GM12878 (cell line): ENCODE data around the gene LRRN2. TPM values are rescaled to one million over a fixed set of nuclear protein-coding genes. Genes with fewer than 3 reads are reported as not detected.

Source experiments
- ATAC-seq: fragments of 200-7000 bp; cut with Tn5 transposase; 3 replicates; pipeline ENCODE4 v1.9.1; 2020; ENCODE audit warnings: mild to moderate bottlenecking, moderate library complexity
- BruUV-seq: library from RNA; stranded (reverse); fragments of 400-500 nt; replicated peaks from 2 replicates; lab custom pipeline; 2021; lab: Mats Ljungman, UMichigan
- CTCF ChIA-PET: fragments of 300-600 bp; sonication (Branson Sonifier 250); formaldehyde crosslinking; extraction: SDS; loops from one replicate; lab custom pipeline; 2021; ENCODE audit warnings: inconsistent platforms; lab: Yijun Ruan, JAX
- POLR2A ChIA-PET: fragments of 350-600 bp; formaldehyde crosslinking; extraction: SDS; loops from one replicate; lab custom pipeline; 2021; ENCODE audit warnings: inconsistent platforms; lab: Charles Lee
- RAD21 ChIA-PET: fragments of 300-600 bp; sonication (Branson Sonifier 250); formaldehyde crosslinking; loops from one replicate; lab custom pipeline; 2023; ENCODE audit warnings: antibody characterized with exemption; ENCODE audit not compliant: unreplicated experiment; lab: Charles Lee
- SMC1A ChIA-PET: fragments of 300-600 bp; sonication (Branson Sonifier 250); formaldehyde crosslinking; loops from one replicate; lab custom pipeline; 2023; ENCODE audit not compliant: unreplicated experiment, uncharacterized antibody; lab: Charles Lee
- DNase-seq: peaks from one replicate; pipeline ENCODE4 v3.0.0-alpha.2; 2011; ENCODE audit warnings: low read depth, low spot score
- FAIRE-seq: peaks from 3 replicates; lab custom pipeline; 2011; peaks lifted over from hg19 to GRCh38; lab: Jason Lieb, UNC
- H2AFZ ChIP-seq: 2 replicates; pipeline ENCODE4 v1.6.0; 2011; ENCODE audit warnings: low read depth, low read length, control low read depth; ENCODE audit not compliant: control insufficient read depth
- H3K27ac ChIP-seq: 2 replicates; pipeline ENCODE4 v1.5.1; 2011; ENCODE audit warnings: control low read depth; ENCODE audit not compliant: control insufficient read depth, insufficient read depth
- H3K27me3 ChIP-seq, 2 experiments: replicated peaks in 1 of 2; 2 replicates each; pipeline versions ENCODE4 v1.6.0 to v1.6.1; 2011; ENCODE audit warnings: low read length in 1 of 2; ENCODE audit not compliant: control insufficient read depth in 2 of 2, insufficient read depth in 2 of 2
- H3K36me3 ChIP-seq, 2 experiments: 2 replicates each; pipeline ENCODE4 v1.5.1; 2011; ENCODE audit warnings: low read length in 1 of 2; ENCODE audit not compliant: control insufficient read depth in 2 of 2, insufficient read depth in 2 of 2
- H3K4me1 ChIP-seq: 2 replicates; pipeline ENCODE4 v1.6.1; 2011; ENCODE audit warnings: mild to moderate bottlenecking, low read length, moderate library complexity, mixed read lengths; ENCODE audit not compliant: control insufficient read depth, insufficient read depth
- H3K4me2 ChIP-seq: 2 replicates; pipeline ENCODE4 v1.6.0; 2011; ENCODE audit warnings: control low read depth; ENCODE audit not compliant: control insufficient read depth, insufficient read depth
- H3K4me3 ChIP-seq: fragments of 200-600 bp; sonication (generic); 2 replicates; pipeline ENCODE4 v1.5.1; 2016
- H3K79me2 ChIP-seq: 2 replicates; pipeline ENCODE4 v1.6.0; 2011; ENCODE audit warnings: low read length; ENCODE audit not compliant: control insufficient read depth, insufficient read depth
- H3K9ac ChIP-seq: 2 replicates; pipeline ENCODE4 v1.8.0; 2011; ENCODE audit warnings: low read length, control low read depth, mixed read lengths; ENCODE audit not compliant: control insufficient read depth, insufficient read depth
- H3K9me3 ChIP-seq: replicated peaks from 3 replicates; pipeline ENCODE4 v1.5.1; 2011; ENCODE audit warnings: mild to moderate bottlenecking, low read length; ENCODE audit not compliant: control insufficient read depth, insufficient read depth
- H4K20me1 ChIP-seq: 2 replicates; pipeline ENCODE4 v1.6.0; 2011; ENCODE audit not compliant: control insufficient read depth, insufficient read depth
- CBFB ChIP-seq: IDR thresholded peaks from 2 replicates; pipeline ENCODE4 v1.6.1; 2016; ENCODE audit warnings: antibody characterized with exemption, low read depth
- CEBPZ ChIP-seq: fragments of 150-350 bp; IDR thresholded peaks from 2 replicates; pipeline ENCODE4 v1.6.1; 2016; ENCODE audit warnings: low read depth, low read length
- DPF2 ChIP-seq: fragments of 450-650 bp; IDR thresholded peaks from 2 replicates; pipeline ENCODE4 v1.6.1; 2017; ENCODE audit warnings: mild to moderate bottlenecking
- ESRRA ChIP-seq: IDR thresholded peaks from 2 replicates; pipeline ENCODE4 v1.6.1; 2012; ENCODE audit warnings: mild to moderate bottlenecking, low read length, improper control_type of control experiment
- NFIC ChIP-seq: IDR thresholded peaks from 2 replicates; pipeline ENCODE4 v1.6.1; 2012; ENCODE audit warnings: low read depth, mild to moderate bottlenecking, inconsistent platforms, low read length, moderate library complexity
- NFXL1 ChIP-seq: fragments of 450-650 bp; IDR thresholded peaks from 2 replicates; pipeline ENCODE4 v1.6.1; 2017; ENCODE audit warnings: antibody characterized with exemption, mild to moderate bottlenecking, borderline replicate concordance
- NRF1 ChIP-seq: conservative IDR thresholded peaks from 2 replicates; pipeline ENCODE4 v1.6.1; 2011; ENCODE audit warnings: mild to moderate bottlenecking, low read depth, low read length, improper control_type of control experiment
- PAX8 ChIP-seq: fragments of 450-650 bp; IDR thresholded peaks from 2 replicates; pipeline ENCODE4 v1.6.1; 2017; ENCODE audit warnings: mild to moderate bottlenecking, moderate library complexity
- RELB ChIP-seq: fragments of 450-650 bp; IDR thresholded peaks from 2 replicates; pipeline ENCODE4 v1.6.1; 2017; ENCODE audit warnings: low read depth, mild to moderate bottlenecking, moderate library complexity
- SMAD5 ChIP-seq: IDR thresholded peaks from 2 replicates; pipeline ENCODE4 v1.6.1; 2016; ENCODE audit warnings: antibody characterized with exemption, low read depth
- SREBF1 ChIP-seq: IDR thresholded peaks from 2 replicates; pipeline ENCODE4 v1.6.1; 2012; ENCODE audit warnings: mild to moderate bottlenecking, low read length
- SREBF2 ChIP-seq: IDR thresholded peaks from 2 replicates; pipeline ENCODE4 v1.6.1; 2012; ENCODE audit warnings: mild to moderate bottlenecking, low read length
- TAF1 ChIP-seq: IDR thresholded peaks from 2 replicates; pipeline ENCODE4 v1.6.1; 2011; ENCODE audit warnings: mild to moderate bottlenecking, low read depth, low read length, borderline replicate concordance
- YY1 ChIP-seq: IDR thresholded peaks from 2 replicates; pipeline ENCODE4 v1.6.1; 2011; ENCODE audit warnings: low read depth, mild to moderate bottlenecking, low read length
- ZBTB40 ChIP-seq: fragments of 450-650 bp; IDR thresholded peaks from 2 replicates; pipeline ENCODE4 v1.6.1; 2016; ENCODE audit warnings: mild to moderate bottlenecking, moderate library complexity, borderline replicate concordance
- ZNF622 ChIP-seq: fragments of 450-650 bp; IDR thresholded peaks from 2 replicates; pipeline ENCODE4 v1.6.1; 2017; ENCODE audit warnings: mild to moderate bottlenecking, inconsistent platforms
- WGBS: methylation state at CpG from one replicate; pipeline ENCODE4 v1.1.6; 2016; ENCODE audit warnings: low lambda C conversion rate; ENCODE audit not compliant: insufficient replicate concordance, insufficient coverage; ENCODE audit errors: missing lambda C conversion rate; 5-methylcytosine and 5-hydroxymethylcytosine counted together
- in situ Hi-C: fragments of 300-500 bp; cut with MboI; formaldehyde crosslinking; loops from 9 replicates; pipeline ENCODE4 v1.14.3; 2018; ENCODE audit warnings: mixed read lengths
- intact Hi-C: fragments of 100-400 bp; cut with micrococcal nuclease; formaldehyde crosslinking; loops from one replicate; pipeline ENCODE4 v1.14.2; 2022; ENCODE audit not compliant: unreplicated experiment
- polyA plus RNA-seq, 11 experiments: library from polyadenylated mRNA; depleted of rRNA in 4 of 11; unstranded in 6 of 11; stranded (reverse) in 5 of 11; fragments of >200 nt; fragmentation: Nextera tagmentation in 4 of 11; fragmentation: Illumina TruSeq in 1 of 11; extraction: Ambion mirVana in 4 of 11; extraction: Trizol in 1 of 11; gene quantifications; 1 replicate in 1 of 11; 2 replicates in 10 of 11; pipeline versions ENCODE4 v1.2.1 to v1.2.3, GENCODE V29; 2011 to 2016; ENCODE audit warnings: inconsistent platforms in 2 of 11, missing spikeins in 2 of 11, low read depth in 1 of 11
- total RNA-seq, 4 experiments: library from RNA; depleted of rRNA in 3 of 4; stranded (reverse); fragments of >200 nt in 3 of 4; fragmentation: Illumina TruSeq in 1 of 4; extraction: Trizol in 1 of 4; gene quantifications; 2 replicates each; pipeline versions ENCODE4 v1.2.1 to v1.2.3, GENCODE V29; 2013 to 2021

Gene LRRN2
- total and polyA plus RNA-seq, 10 of the 15 experiments (the other 5 are each of a cell fraction or from before 2014, with no cell fraction given): not detected

GRCh38 chr1:204670152-204670927 is 15.2 kb downstream of the LRRN2 start:
- H3K27me3 ChIP-seq: peaks cover 3 to 4% of the 10 kb centered on the region in 2 experiments; a peak in 2 of 4 replicates
- CTCF ChIA-PET: no interaction called here
- no peak overlapping the region for H3K27ac ChIP-seq
- no peak overlapping the region for H3K4me3 ChIP-seq
- no peaks in the 10 kb centered on the region for H3K36me3 ChIP-seq
- no peak overlapping the region for H2AFZ ChIP-seq
- ATAC-seq (no peak), FAIRE-seq (no peak), DNase-seq (no peak)
- in situ Hi-C loops (no loop called here), intact Hi-C loops (no loop called here)
- WGBS: 32% methylated on average over 10 of the region's 10 CpGs
- RAD21 ChIA-PET: no interaction called here
- no peak overlapping the region for H3K4me2 ChIP-seq
- SMC1A ChIA-PET: no interaction called here
- POLR2A ChIA-PET: no interaction called here
- no peak overlapping the region for H3K9ac ChIP-seq
- no peaks in the 10 kb centered on the region for H3K4me1 ChIP-seq
- TF ChIP-seq CBFB: no peak
- TF ChIP-seq RELB: no peak
- no peak for TF ChIP-seq SREBF1
- no peak for TF ChIP-seq SMAD5
- no peak for TF ChIP-seq TAF1
- TF ChIP-seq SREBF2: no peak
- no peak for TF ChIP-seq ZBTB40
- no peak for TF ChIP-seq ESRRA
- no peak for TF ChIP-seq DPF2
- no peak for TF ChIP-seq NFXL1
- no peak for TF ChIP-seq NFIC
- TF ChIP-seq NRF1: no peak
- no peak for TF ChIP-seq ZNF622
- TF ChIP-seq CEBPZ: no peak
- no peak for TF ChIP-seq PAX8
- TF ChIP-seq YY1: no peak
- TF ChIP-seq, all 136 proteins: peak for 0
- BruUV-seq: no TSS peak
- H3K9me3 ChIP-seq: no peaks in the 10 kb centered on the region
- H4K20me1 ChIP-seq: no peaks in the 10 kb centered on the region
- H3K79me2 ChIP-seq: no peaks in the 10 kb centered on the region
